WI38 (cell line): ENCODE results near the gene SUPT5H.

Experiments
- H3K4me3 ChIP-seq: 2 replicates; pipeline ENCODE4 v1.5.1; 2011; ENCODE audit warnings: low read depth, mild to moderate bottlenecking, control low read depth, low read length
- CTCF ChIP-seq: IDR thresholded peaks from 2 replicates; pipeline ENCODE4 v1.5.1; 2012; ENCODE audit warnings: low read depth, mild to moderate bottlenecking, control low read depth, low read length

Gene SUPT5H

GRCh38 chr19:39502640-39503417 is 57.4 kb downstream of the SUPT5H start:
- peak; percentile 51 for TF ChIP-seq CTCF
- H3K4me3 ChIP-seq = no peak overlapping the region

GRCh38 chr19:39506598-39506943 is 61.2 kb downstream of the SUPT5H start:
- no peak for TF ChIP-seq CTCF
- H3K4me3 ChIP-seq = no peak overlapping the region

- peak overlapping the region; percentile 33 for H3K4me3 ChIP-seq
- TF ChIP-seq CTCF = no peak
Observed at GRCh38 chr19:39506944-39507714, 61.7 kb downstream of the SUPT5H start.

GRCh38 chr19:39507715-39508364 is 62.5 kb downstream of the SUPT5H start:
- no peak overlapping the region; the same call in 1 of the 2 replicates for H3K4me3 ChIP-seq
- no peak for TF ChIP-seq CTCF

GRCh38 chr19:39508629-39509028 is 63.2 kb downstream of the SUPT5H start:
- no peak for TF ChIP-seq CTCF
- no peak overlapping the region for H3K4me3 ChIP-seq

- TF ChIP-seq CTCF = no peak
- no peak overlapping the region for H3K4me3 ChIP-seq
Observed at GRCh38 chr19:39509233-39509632, 63.9 kb downstream of the SUPT5H start.

- no peak for TF ChIP-seq CTCF
- no peak overlapping the region for H3K4me3 ChIP-seq
Observed at GRCh38 chr19:39512988-39513387, 67.6 kb downstream of the SUPT5H start.
